Measurements from ENCODE around the gene FRMD8.

Gene FRMD8

DNA sequence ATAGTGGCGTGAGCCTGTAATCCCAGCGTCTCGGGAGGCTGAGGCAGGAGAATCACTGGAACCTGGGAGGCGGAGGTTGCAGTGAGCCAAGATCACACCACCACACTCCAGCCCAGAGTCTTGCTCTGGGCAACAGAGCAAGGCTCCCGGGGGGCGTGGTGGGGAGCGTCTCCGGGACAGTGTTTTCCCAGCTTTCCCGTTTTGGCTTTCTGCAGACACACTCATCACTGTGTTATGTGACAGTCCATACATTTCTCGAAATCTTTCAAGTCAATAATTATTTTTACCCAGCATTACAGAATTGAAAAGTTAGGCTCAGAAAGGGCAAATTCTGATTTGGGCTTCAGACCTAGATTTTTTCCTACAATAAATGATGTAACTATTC, 67.9 kb downstream of the FRMD8 start:
- DNase-seq, result no peak

DNA sequence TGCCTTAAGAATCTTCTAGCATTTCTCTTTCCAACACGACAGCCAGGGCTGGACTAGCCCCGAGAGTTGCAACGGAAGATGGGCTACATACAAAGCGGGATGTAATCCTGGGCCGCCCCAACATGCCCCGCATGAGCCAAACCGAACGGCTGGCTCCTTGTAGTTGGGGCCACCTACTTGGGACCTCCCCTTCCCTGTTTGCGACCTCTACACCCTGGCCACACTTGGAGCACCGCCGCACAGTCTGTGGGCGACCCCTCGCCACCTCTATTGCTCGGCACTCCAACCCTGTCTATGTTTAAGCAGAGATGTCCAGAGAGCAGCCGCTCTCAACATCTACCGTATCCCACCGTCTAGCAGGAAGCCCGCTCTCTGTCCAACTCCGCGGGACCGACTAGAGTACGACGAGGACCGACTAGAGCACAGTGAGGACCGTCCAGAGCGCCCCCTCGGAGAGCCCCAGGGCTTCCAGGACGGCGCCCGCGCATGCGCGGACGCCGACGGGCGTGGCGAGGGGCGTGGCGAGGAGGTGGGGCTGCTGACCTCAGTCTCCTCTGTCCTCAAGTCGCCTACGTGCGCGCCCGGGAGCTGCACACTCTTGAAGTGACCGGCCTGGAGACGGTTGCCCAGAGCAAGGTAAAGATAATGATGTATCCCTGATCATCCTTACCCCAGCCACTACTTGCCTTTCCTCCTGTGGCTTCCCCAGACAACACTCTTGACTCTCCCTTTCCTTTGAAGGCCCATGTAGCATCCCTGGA, 68.4 kb downstream of the FRMD8 start:
- DNase-seq, result peak; percentile 92

DNA sequence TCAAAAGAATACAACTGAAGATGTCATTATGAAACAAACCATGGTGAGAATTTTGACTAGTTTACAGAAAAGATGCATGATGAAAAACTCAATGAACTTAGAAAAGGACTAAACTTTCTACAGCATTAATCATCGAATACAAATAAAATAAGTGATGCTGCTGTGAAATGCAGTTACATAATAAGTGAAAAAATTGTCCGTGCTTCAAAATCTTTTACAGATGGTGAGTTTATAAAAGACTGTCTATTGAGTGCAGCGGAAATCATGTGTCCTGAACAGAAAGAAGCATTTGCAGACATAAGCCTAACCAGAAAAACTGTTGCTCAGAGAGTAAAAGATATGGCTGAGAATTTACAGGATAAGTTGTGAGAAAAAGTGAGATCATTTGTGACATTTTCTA, 70.0 kb downstream of the FRMD8 start:
- no peak for DNase-seq

- no peak for DNase-seq
Measured at GRCh38 chr11:65459552-65459951, 73.1 kb downstream of the FRMD8 start.
